Measurements from ENCODE around the gene CLSTN1. TPM values are rescaled to one million over a fixed set of nuclear protein-coding genes. Genes with fewer than 3 reads are reported as not detected.

Gene CLSTN1
- polyA plus RNA-seq, 1 of the 3 experiments (the other 2 are of a cell fraction) = 59.6 TPM

DNA sequence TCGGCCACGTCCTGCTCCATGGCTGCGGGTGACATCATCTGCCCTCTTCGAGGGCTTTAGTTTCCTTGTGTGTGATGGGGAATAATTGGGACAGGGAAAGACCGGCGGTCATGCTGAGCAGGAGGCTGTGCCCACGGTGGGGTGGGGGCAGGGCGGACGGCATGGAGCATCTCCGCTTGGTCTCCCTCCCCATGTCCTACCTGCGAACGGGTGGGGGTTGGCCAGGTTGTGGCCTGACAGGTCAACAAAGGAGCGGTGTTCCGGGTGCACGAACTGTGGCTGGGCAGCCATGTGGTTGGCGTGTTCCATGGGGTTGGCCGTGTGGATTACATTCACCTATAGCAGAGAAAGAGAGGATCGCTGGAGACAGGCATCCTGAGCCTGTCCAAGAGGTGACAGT is 92.2 kb downstream of the CLSTN1 start:
- ChIA-PET CTCF (interaction anchor here (1.0 to 2.6 kb wide), 3 partner anchors 12 to 137 kb away, joined by 3 to 7 read pairs (median 3); no protein-coding TSS in a partner anchor), POLR2A (no interaction called here)
- peaks cover 0 to 80% of the 10 kb centered on the region in 2 experiments for H3K36me3 ChIP-seq (replicated peaks in 1 of 2; ENCODE audit: control insufficient read depth in 1 of 2, insufficient read depth in 2 of 2, low read length in 1 of 2)
- H3K9me2 ChIP-seq = no peaks in the 10 kb centered on the region
- H3K4me3 ChIP-seq (ENCODE audit: low read depth in 2 of 2, low read length in 1 of 2) = no peak overlapping the region
- TF ChIP-seq, protein P1, sequence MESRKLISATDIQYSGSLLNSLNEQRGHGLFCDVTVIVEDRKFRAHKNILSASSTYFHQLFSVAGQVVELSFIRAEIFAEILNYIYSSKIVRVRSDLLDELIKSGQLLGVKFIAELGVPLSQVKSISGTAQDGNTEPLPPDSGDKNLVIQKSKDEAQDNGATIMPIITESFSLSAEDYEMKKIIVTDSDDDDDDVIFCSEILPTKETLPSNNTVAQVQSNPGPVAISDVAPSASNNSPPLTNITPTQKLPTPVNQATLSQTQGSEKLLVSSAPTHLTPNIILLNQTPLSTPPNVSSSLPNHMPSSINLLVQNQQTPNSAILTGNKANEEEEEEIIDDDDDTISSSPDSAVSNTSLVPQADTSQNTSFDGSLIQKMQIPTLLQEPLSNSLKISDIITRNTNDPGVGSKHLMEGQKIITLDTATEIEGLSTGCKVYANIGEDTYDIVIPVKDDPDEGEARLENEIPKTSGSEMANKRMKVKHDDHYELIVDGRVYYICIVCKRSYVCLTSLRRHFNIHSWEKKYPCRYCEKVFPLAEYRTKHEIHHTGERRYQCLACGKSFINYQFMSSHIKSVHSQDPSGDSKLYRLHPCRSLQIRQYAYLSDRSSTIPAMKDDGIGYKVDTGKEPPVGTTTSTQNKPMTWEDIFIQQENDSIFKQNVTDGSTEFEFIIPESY (IDR thresholded peaks at IDR 0.05; ENCODE audit: borderline replicate concordance, low read depth) = no peak
- TF ChIP-seq, protein P2, sequence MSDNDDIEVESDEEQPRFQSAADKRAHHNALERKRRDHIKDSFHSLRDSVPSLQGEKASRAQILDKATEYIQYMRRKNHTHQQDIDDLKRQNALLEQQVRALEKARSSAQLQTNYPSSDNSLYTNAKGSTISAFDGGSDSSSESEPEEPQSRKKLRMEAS (IDR thresholded peaks at IDR 0.05; ENCODE audit: low read depth) = no peak
- TF ChIP-seq RCOR1 (IDR thresholded peaks at IDR 0.05; ENCODE audit: low read length) (no peak), SMC3 (IDR thresholded peaks at IDR 0.05; ENCODE audit: low read depth, low read length) (no peak), RAD21 (IDR thresholded peaks at IDR 0.05; ENCODE audit: low read length) (no peak), EP300 (IDR thresholded peaks at IDR 0.05; ENCODE audit: borderline replicate concordance in 1 of 2, low read depth in 1 of 2, low read length in 1 of 2) (no peak), EZH2phosphoT487 (IDR thresholded peaks at IDR 0.05; ENCODE audit: borderline replicate concordance, low read depth) (no peak)
- TF ChIP-seq, protein P3, sequence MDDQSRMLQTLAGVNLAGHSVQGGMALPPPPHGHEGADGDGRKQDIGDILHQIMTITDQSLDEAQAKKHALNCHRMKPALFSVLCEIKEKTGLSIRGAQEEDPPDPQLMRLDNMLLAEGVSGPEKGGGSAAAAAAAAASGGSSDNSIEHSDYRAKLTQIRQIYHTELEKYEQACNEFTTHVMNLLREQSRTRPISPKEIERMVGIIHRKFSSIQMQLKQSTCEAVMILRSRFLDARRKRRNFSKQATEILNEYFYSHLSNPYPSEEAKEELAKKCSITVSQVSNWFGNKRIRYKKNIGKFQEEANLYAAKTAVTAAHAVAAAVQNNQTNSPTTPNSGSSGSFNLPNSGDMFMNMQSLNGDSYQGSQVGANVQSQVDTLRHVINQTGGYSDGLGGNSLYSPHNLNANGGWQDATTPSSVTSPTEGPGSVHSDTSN (IDR thresholded peaks at IDR 0.05) = no peak
- TF ChIP-seq, protein P4, sequence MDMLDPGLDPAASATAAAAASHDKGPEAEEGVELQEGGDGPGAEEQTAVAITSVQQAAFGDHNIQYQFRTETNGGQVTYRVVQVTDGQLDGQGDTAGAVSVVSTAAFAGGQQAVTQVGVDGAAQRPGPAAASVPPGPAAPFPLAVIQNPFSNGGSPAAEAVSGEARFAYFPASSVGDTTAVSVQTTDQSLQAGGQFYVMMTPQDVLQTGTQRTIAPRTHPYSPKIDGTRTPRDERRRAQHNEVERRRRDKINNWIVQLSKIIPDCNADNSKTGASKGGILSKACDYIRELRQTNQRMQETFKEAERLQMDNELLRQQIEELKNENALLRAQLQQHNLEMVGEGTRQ (IDR thresholded peaks at IDR 0.05; ENCODE audit: borderline replicate concordance, low read depth, low read length) = no peak
- no peak overlapping the region for H3K9ac ChIP-seq
- no peaks in the 10 kb centered on the region for H3F3A ChIP-seq (replicated peaks; ENCODE audit: insufficient read depth)
- no peak overlapping the region for H3K27ac ChIP-seq (ENCODE audit: low read depth in 2 of 2, low read length in 1 of 2)
- H2AFZ ChIP-seq (ENCODE audit: low read depth) = no peak overlapping the region
- H4K20me1 ChIP-seq (ENCODE audit: insufficient read depth) = no peaks in the 10 kb centered on the region
- no peaks in the 10 kb centered on the region for H3K27me3 ChIP-seq (ENCODE audit: insufficient read depth)
- no peaks in the 10 kb centered on the region for H3K9me3 ChIP-seq
- DNase-seq = no peak
- no peak overlapping the region for H3K4me2 ChIP-seq
- 94% methylated on average over 14 of the region's 18 CpGs for WGBS (ENCODE audit: low lambda C conversion rate)
- no peaks in the 10 kb centered on the region for H3K79me2 ChIP-seq (ENCODE audit: insufficient read depth)
- no peaks in the 10 kb centered on the region for H3K4me1 ChIP-seq (ENCODE audit: control insufficient read depth in 1 of 2, insufficient read depth in 2 of 2, low read depth in 1 of 2, low read length in 1 of 2)

DNA sequence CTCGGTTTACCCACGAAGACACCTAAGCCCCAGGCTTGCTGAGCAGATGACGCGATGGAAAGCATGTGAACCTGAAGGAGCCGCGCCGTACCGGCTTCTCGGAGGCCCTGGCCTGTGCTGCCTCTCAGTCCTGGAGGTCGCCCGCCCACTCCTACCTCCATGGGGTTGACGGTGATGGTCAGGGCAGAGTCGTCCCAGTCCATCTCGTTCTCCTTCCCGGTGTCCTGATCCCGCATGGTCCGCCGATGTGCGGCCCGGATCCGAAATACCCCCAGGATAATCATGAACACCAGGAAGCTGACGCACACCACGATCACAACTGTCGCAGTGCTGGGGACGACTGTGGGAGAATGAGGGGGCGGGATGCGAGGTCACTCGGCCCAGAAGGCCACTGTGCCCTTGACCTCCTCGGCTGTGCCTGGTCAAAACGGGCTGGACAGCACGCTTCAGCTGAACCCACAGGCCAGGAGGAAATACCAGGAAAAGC is 92.7 kb downstream of the CLSTN1 start:
- Histone ChIP-seq H3K4me1 (ENCODE audit: control insufficient read depth in 1 of 2, insufficient read depth in 2 of 2, low read depth in 1 of 2, low read length in 1 of 2) (no peaks in the 10 kb centered on the region), H3K36me3 (replicated peaks in 1 of 2; ENCODE audit: control insufficient read depth in 1 of 2, insufficient read depth in 2 of 2, low read length in 1 of 2) (peaks cover 0 to 76% of the 10 kb centered on the region in 2 experiments)
- no peak for DNase-seq

More for the DNA sequence above, 92.7 kb downstream of the CLSTN1 start:
- WGBS (ENCODE audit: low lambda C conversion rate) = 93% methylated on average over 21 of the region's 31 CpGs
- H3K9ac ChIP-seq = no peak overlapping the region
- no peak overlapping the region for H2AFZ ChIP-seq (ENCODE audit: low read depth)
- no peak overlapping the region for H3K4me3 ChIP-seq (ENCODE audit: low read depth in 2 of 2, low read length in 1 of 2)
- CTCF ChIA-PET = interaction anchor here (1.0 to 1.2 kb wide), 2 partner anchors 11 to 54 kb away, joined by 3 read pairs; no protein-coding TSS in a partner anchor
- TF ChIP-seq SMC3 (IDR thresholded peaks at IDR 0.05; ENCODE audit: low read depth, low read length) = no peak
- no peak for TF ChIP-seq NRF1 (IDR thresholded peaks at IDR 0.05; ENCODE audit: low read depth, low read length)
- TF ChIP-seq, protein P3 (IDR thresholded peaks at IDR 0.05) = no peak
- TF ChIP-seq RCOR1 (IDR thresholded peaks at IDR 0.05; ENCODE audit: low read length) = no peak
- TF ChIP-seq RXRA (IDR thresholded peaks at IDR 0.05; ENCODE audit: borderline replicate concordance, low read depth) = no peak
- TF ChIP-seq, protein P5, sequence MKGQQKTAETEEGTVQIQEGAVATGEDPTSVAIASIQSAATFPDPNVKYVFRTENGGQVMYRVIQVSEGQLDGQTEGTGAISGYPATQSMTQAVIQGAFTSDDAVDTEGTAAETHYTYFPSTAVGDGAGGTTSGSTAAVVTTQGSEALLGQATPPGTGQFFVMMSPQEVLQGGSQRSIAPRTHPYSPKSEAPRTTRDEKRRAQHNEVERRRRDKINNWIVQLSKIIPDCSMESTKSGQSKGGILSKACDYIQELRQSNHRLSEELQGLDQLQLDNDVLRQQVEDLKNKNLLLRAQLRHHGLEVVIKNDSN (IDR thresholded peaks at IDR 0.05; ENCODE audit: borderline replicate concordance, low read depth) = no peak
- TF ChIP-seq RAD21 (IDR thresholded peaks at IDR 0.05; ENCODE audit: low read length) = no peak
- TF ChIP-seq YY1 (IDR thresholded peaks at IDR 0.05; ENCODE audit: low read depth) = no peak
- POLR2A ChIA-PET = no interaction called here
- H3K27ac ChIP-seq (ENCODE audit: low read depth in 2 of 2, low read length in 1 of 2) = no peak overlapping the region
- H3F3A ChIP-seq (replicated peaks; ENCODE audit: insufficient read depth) = no peaks in the 10 kb centered on the region
- H3K4me2 ChIP-seq = no peak overlapping the region
- no peaks in the 10 kb centered on the region for H3K79me2 ChIP-seq (ENCODE audit: insufficient read depth)
- no peaks in the 10 kb centered on the region for H3K9me2 ChIP-seq
- H3K9me3 ChIP-seq = no peaks in the 10 kb centered on the region
- no peaks in the 10 kb centered on the region for H4K20me1 ChIP-seq (ENCODE audit: insufficient read depth)
- H3K27me3 ChIP-seq (ENCODE audit: insufficient read depth) = no peaks in the 10 kb centered on the region

All from SK-N-SH (cell line).